Lung (tissue), 12 donors: ENCODE measurements around the gene ATG10. TPM values are rescaled to one million over a fixed set of nuclear protein-coding genes. Genes with fewer than 3 reads are reported as not detected.

Experiments used
- ATAC-seq: fragments of 200-7000 bp; cut with Tn5 transposase; one replicate; pipeline ENCODE4 v1.9.1; 2020; ENCODE audit warnings: moderate number of reproducible peaks; ENCODE audit not compliant: insufficient read depth, low FRiP score
- DNase-seq, 3 donors: peaks; one replicate each; pipeline ENCODE4 v3.0.0-alpha.2; 2013 to 2017
- H3K27ac ChIP-seq, 2 donors: one replicate each; pipeline ENCODE4 v1.5.1; 2013; ENCODE audit warnings: mild to moderate bottlenecking in 2 of 2, moderate library complexity in 2 of 2, control low read depth in 1 of 2, inconsistent platforms in 1 of 2, low read depth in 1 of 2, low read length in 1 of 2
- H3K27me3 ChIP-seq, 3 donors: one replicate each; pipeline ENCODE4 v1.5.1; 2013; ENCODE audit warnings: low read length in 2 of 3; ENCODE audit not compliant: control insufficient read depth in 3 of 3, insufficient read depth in 3 of 3
- H3K36me3 ChIP-seq, 4 donors: one replicate each; pipeline ENCODE4 v1.5.1; 2013; ENCODE audit warnings: low read length in 4 of 4, mild to moderate bottlenecking in 1 of 4, moderate library complexity in 1 of 4; ENCODE audit not compliant: control insufficient read depth in 4 of 4, insufficient read depth in 4 of 4
- H3K4me1 ChIP-seq, 5 donors: one replicate each; pipeline ENCODE4 v1.5.1; 2013; ENCODE audit warnings: low read length in 5 of 5, mild to moderate bottlenecking in 2 of 5, moderate library complexity in 1 of 5; ENCODE audit not compliant: control insufficient read depth in 5 of 5, insufficient read depth in 5 of 5
- H3K4me3 ChIP-seq: one replicate; pipeline ENCODE4 v1.5.1; 2013; ENCODE audit warnings: mild to moderate bottlenecking, control low read depth, moderate library complexity
- H3K9ac ChIP-seq, 2 donors: one replicate each; pipeline ENCODE4 v1.5.1; 2013; ENCODE audit warnings: low read length in 2 of 2, control low read depth in 1 of 2; ENCODE audit not compliant: insufficient read depth in 1 of 2
- H3K9me3 ChIP-seq, 4 donors: one replicate each; pipeline ENCODE4 v1.5.1; 2013; ENCODE audit warnings: low read length in 3 of 4, mild to moderate bottlenecking in 1 of 4, moderate library complexity in 1 of 4; ENCODE audit not compliant: control insufficient read depth in 4 of 4, insufficient read depth in 3 of 4
- WGBS, 2 donors: extraction: QIAGEN DNeasy Blood & Tissue Kit; methylation state at CpG; one replicate each; pipeline ENCODE4 v1.1.7; 2013; 5-methylcytosine and 5-hydroxymethylcytosine counted together
- polyA plus RNA-seq, 2 donors: library from polyadenylated mRNA; stranded (reverse); fragments of 200-250 nt; gene quantifications; one replicate each; pipeline ENCODE4 v1.2.1, GENCODE V29; 2013
- total RNA-seq, 2 donors: library from RNA; depleted of rRNA in 1 of 2; stranded (reverse); fragments of >200 nt in 1 of 2; gene quantifications; one replicate each; pipeline ENCODE4 v1.2.1, GENCODE V29; 2014 to 2021
- TF ChIP-seq, protein P1 (sequence below): IDR thresholded peaks from 2 replicates; pipeline ENCODE4 v1.5.1; 2012; ENCODE audit warnings: mild to moderate bottlenecking; ENCODE audit errors: control extremely low read depth, extremely low read depth
- donor health status: control.
- donor health status: control.
- donor health status: Bipolar disorder and iron deficiency.
- donor health status: healthy.
- donor health status: DM: yes; HTN: yes; CAD: no.

ATG10 gene
- total and polyA plus RNA-seq, 4 donors: 4.6 to 10.2 (median 5.8) TPM

DNA sequence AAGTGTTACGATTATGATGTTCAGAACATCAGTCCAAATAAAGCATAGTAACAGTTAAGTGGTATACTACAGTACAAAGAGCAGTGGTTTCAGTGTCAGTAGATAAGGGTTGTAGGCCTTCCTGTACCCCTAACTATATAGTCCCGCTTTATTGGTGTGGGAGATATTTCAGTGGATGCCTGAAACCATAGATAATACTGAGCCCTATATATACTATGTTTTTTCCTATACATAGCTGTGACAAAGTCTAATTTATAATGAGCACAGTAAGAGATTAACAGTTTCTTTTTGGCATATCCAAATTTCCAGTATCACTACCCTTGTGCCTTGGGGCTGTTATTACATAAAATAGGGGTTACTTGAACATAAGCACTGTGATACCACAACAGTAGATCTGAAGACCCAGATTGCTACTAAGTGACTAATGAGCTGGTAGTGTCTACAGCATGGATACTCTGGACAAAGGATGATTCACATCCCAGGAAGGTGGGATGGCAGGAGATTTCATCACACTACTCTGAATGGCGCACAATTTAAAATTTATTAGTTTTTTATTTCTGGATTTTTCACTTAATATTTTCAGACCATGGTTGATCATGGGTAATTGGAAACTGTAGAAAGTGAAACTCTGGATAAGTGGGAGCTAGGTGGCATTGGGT, 187.1 kb downstream of the ATG10 start:
- DNase-seq: no peak
- Histone ChIP-seq H3K9me3 (no peaks in the 10 kb centered on the region), H3K4me1 (peaks cover 0 to 23% (median 3%) of the 10 kb centered on the region in 5 donors), H3K4me3 (no peak overlapping the region), H3K27me3 (no peaks in the 10 kb centered on the region), H3K9ac (no peak overlapping the region), H3K36me3 (no peaks in the 10 kb centered on the region), H3K27ac (no peak overlapping the region)
- 97% methylated on average over 3 of the region's 3 CpGs for whole genome bisulfite sequencing, 2 donors
- TF ChIP-seq, protein P1, sequence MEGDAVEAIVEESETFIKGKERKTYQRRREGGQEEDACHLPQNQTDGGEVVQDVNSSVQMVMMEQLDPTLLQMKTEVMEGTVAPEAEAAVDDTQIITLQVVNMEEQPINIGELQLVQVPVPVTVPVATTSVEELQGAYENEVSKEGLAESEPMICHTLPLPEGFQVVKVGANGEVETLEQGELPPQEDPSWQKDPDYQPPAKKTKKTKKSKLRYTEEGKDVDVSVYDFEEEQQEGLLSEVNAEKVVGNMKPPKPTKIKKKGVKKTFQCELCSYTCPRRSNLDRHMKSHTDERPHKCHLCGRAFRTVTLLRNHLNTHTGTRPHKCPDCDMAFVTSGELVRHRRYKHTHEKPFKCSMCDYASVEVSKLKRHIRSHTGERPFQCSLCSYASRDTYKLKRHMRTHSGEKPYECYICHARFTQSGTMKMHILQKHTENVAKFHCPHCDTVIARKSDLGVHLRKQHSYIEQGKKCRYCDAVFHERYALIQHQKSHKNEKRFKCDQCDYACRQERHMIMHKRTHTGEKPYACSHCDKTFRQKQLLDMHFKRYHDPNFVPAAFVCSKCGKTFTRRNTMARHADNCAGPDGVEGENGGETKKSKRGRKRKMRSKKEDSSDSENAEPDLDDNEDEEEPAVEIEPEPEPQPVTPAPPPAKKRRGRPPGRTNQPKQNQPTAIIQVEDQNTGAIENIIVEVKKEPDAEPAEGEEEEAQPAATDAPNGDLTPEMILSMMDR: no peak
- ATAC-seq: no peak

- Histone ChIP-seq H3K9ac (no peak overlapping the region), H3K27me3 (no peaks in the 10 kb centered on the region), H3K9me3 (no peaks in the 10 kb centered on the region), H3K27ac (no peak overlapping the region), H3K36me3 (no peaks in the 10 kb centered on the region), H3K4me1 (peaks cover 2 to 35% (median 10%) of the 10 kb centered on the region in 5 donors), H3K4me3 (no peak overlapping the region)
- ATAC-seq: no peak
- TF ChIP-seq, protein P1: no peak
- no peak for DNase-seq
Observed at GRCh38 chr5:82160948-82161347, 189.1 kb downstream of the ATG10 start.

DNA sequence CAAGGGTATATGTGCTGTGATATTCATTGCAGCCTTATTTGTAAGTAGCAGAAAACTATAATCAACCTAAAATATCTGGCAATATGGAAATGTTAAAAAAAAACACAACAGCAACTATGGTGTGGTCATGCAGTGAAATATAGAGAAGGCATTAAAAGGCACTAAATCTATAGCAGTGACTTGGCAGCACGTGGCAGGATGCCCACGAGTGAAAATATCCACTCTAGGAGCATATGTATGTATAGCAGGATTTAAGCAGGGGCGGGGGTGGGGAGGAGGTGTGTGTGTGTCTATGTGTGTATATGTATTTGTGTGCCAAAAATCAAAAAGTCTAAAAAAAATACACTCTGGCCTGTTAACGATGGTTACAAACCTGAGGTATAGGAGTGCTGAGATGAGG, 190.8 kb downstream of the ATG10 start:
- TF ChIP-seq, protein P1: no peak
- WGBS, 2 donors: 85 to 88% methylated on average over 4 of the region's 4 CpGs
- no peak overlapping the region for H3K4me3 ChIP-seq
- DNase-seq: no peak
- H3K36me3 ChIP-seq: no peaks in the 10 kb centered on the region
- no peaks in the 10 kb centered on the region for H3K27me3 ChIP-seq
- H3K27ac ChIP-seq: no peak overlapping the region
- H3K9ac ChIP-seq: no peak overlapping the region
- peaks cover 2 to 41% (median 10%) of the 10 kb centered on the region in 5 donors for H3K4me1 ChIP-seq
- ATAC-seq: no peak
- no peaks in the 10 kb centered on the region for H3K9me3 ChIP-seq
